ENCODE results near the gene TRDMT1.

TRDMT1 gene

DNA sequence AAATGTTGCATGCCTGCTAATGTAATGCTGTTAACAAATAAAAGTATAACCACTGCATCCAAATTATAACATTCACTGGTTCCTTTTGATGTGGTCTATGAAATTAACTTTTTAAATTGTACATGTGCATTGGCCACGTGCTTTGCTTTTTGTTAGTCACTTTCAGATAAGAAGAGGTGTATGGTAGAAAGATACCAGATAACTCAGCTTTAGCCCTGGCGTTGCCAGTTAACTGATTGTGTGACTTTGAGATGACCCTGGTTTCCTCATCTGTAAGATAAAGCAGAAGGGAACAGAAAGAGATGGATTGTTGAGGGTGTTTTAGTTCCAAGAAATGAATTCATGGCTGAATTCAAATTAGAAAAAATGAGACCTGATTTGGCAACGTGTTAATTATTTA lies 1.9 kb upstream of the TRDMT1 start:
- Histone ChIP-seq H3K4me1 (ENCODE audit: control insufficient read depth, low read depth, low read length) (peaks cover 44% of the 10 kb centered on the region), H3K4me3 (ENCODE audit: low read length) (no peak overlapping the region), H3K27me3 (ENCODE audit: control insufficient read depth, insufficient read depth, low read length) (no peaks in the 10 kb centered on the region), H3K9ac (ENCODE audit: low read length) (no peak overlapping the region), H3K27ac (ENCODE audit: low read length) (no peak overlapping the region), H3K9me3 (ENCODE audit: control insufficient read depth, low read depth, low read length) (no peaks in the 10 kb centered on the region), H3K36me3 (ENCODE audit: control insufficient read depth, low read depth, low read length) (no peaks in the 10 kb centered on the region)

DNA sequence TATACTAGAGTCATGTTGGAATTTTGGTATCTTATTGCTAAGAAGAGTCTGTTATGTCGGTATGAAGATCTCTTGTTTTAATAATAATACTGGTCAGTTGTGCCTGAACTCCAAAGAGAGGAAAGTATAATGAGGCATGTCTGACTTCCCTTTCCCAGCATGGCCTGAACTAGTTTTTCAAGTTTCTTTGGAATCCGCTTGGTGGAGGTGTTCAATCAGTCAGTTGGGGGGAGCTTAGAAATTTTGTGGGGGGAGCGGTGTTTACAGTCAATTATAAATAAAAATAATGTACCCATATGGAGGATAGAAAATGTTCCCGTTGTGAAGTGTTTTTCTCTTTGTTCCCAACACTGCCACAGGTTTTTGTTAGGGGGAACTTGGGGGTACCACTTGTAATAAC lies 1.5 kb upstream of the TRDMT1 start:
- Histone ChIP-seq H3K27me3 (ENCODE audit: control insufficient read depth, insufficient read depth, low read length) (no peaks in the 10 kb centered on the region), H3K4me3 (ENCODE audit: low read length) (no peak overlapping the region), H3K9me3 (ENCODE audit: control insufficient read depth, low read depth, low read length) (no peaks in the 10 kb centered on the region), H3K36me3 (ENCODE audit: control insufficient read depth, low read depth, low read length) (no peaks in the 10 kb centered on the region), H3K27ac (ENCODE audit: low read length) (no peak overlapping the region), H3K4me1 (ENCODE audit: control insufficient read depth, low read depth, low read length) (peaks cover 44% of the 10 kb centered on the region), H3K9ac (ENCODE audit: low read length) (no peak overlapping the region)

DNA sequence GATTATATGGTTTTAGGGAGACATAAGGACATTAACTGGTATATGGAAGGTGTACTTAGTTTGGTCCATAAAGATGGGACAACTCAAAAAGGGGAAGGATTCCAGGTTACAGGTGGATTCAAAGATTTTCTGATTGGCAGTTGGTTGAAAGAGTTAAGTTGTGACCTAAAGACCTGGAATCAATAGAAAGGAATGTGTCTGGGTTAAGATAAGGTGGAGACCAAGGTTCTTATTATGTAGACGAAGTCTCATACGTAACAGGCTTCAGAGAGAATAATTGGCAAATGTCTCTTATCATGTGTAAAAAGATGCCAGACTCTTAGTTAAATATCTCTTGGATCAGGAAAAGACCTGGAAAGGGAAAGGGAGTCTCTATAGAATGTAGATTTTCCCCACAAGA lies 1.0 kb upstream of the TRDMT1 start:
- peaks cover 44% of the 10 kb centered on the region for H3K4me1 ChIP-seq (ENCODE audit: control insufficient read depth, low read depth, low read length)
- no peaks in the 10 kb centered on the region for H3K36me3 ChIP-seq (ENCODE audit: control insufficient read depth, low read depth, low read length)
- no peak overlapping the region for H3K4me3 ChIP-seq (ENCODE audit: low read length)
- H3K9ac ChIP-seq (ENCODE audit: low read length), result peak overlapping the region; percentile 80
- H3K27me3 ChIP-seq (ENCODE audit: control insufficient read depth, insufficient read depth, low read length), result no peaks in the 10 kb centered on the region
- H3K9me3 ChIP-seq (ENCODE audit: control insufficient read depth, low read depth, low read length), result no peaks in the 10 kb centered on the region
- peak overlapping the region; percentile 89 for H3K27ac ChIP-seq (ENCODE audit: low read length)

DNA sequence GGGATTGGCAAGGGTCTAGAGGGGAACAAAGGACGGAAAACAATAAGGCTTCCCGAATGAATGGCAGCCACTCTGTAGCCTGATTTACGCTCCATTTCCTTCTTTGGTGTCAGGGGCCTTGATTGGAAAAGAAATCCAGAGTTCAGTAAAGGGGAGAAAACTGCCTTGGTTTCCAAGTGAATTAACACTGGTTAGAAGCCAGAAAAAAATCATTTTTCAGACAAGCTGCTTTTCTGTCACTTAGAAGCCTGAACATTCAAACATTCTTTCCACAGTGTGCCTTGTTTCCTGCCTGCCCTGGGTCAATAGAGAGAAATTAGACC lies 283 bp upstream of the TRDMT1 start:
- H3K9me3 ChIP-seq (ENCODE audit: control insufficient read depth, low read depth, low read length), result no peaks in the 10 kb centered on the region
- H3K4me1 ChIP-seq (ENCODE audit: control insufficient read depth, low read depth, low read length), result peaks cover 44% of the 10 kb centered on the region
- H3K27ac ChIP-seq (ENCODE audit: low read length), result peak overlapping the region; percentile 89
- peak overlapping the region; percentile 92 for H3K4me3 ChIP-seq (ENCODE audit: low read length)
- peak overlapping the region; percentile 80 for H3K9ac ChIP-seq (ENCODE audit: low read length)
- no peaks in the 10 kb centered on the region for H3K36me3 ChIP-seq (ENCODE audit: control insufficient read depth, low read depth, low read length)
- no peaks in the 10 kb centered on the region for H3K27me3 ChIP-seq (ENCODE audit: control insufficient read depth, insufficient read depth, low read length)

DNA sequence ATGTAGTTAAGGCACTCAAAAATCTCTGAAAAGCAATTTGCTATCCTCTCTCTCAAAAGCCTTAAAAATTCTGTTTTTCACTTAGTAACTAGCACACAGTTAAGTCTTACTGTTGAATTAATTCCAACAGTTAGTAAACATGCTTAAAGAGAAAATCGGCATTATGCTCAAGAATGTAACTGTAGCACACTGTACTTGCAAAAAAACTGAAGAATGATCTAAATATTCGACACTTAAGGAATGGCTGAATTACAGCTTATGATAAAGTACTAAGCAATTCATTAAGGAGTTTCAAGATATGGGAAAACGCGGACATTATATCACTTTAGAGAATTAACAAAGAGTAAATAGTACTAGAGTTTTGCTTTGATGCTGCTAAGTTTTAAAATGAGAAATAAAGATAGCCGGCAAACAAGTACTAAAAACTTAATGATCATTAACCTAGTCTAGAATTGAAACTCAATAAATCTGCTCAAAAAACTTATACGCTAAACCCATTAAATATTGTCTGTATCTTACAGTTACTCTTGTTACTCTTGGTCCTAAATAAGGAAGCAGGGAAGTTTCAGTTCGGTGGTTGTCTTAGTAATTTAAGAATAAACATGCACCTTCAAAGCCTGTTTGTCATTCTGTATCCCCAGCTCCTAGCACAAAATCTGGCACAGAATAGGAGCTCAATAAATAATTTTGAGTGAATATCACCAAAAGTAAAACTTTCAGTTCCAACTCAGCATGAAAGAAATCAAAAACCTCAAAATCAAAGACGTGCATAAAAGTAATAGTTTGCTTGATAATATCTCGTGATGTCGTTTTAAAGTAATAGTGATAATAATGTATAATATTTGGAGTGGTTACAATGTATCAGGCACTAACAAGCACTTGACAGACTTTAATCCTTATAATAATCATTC lies 1.2 kb downstream of the TRDMT1 start:
- peaks cover 44% of the 10 kb centered on the region for H3K4me1 ChIP-seq (ENCODE audit: control insufficient read depth, low read depth, low read length)
- peak overlapping the region; percentile 89 for H3K27ac ChIP-seq (ENCODE audit: low read length)
- H3K36me3 ChIP-seq (ENCODE audit: control insufficient read depth, low read depth, low read length), result no peaks in the 10 kb centered on the region
- no peaks in the 10 kb centered on the region for H3K9me3 ChIP-seq (ENCODE audit: control insufficient read depth, low read depth, low read length)
- no peaks in the 10 kb centered on the region for H3K27me3 ChIP-seq (ENCODE audit: control insufficient read depth, insufficient read depth, low read length)
- peak overlapping the region; percentile 92 for H3K4me3 ChIP-seq (ENCODE audit: low read length)
- H3K9ac ChIP-seq (ENCODE audit: low read length), result peak overlapping the region; percentile 80

DNA sequence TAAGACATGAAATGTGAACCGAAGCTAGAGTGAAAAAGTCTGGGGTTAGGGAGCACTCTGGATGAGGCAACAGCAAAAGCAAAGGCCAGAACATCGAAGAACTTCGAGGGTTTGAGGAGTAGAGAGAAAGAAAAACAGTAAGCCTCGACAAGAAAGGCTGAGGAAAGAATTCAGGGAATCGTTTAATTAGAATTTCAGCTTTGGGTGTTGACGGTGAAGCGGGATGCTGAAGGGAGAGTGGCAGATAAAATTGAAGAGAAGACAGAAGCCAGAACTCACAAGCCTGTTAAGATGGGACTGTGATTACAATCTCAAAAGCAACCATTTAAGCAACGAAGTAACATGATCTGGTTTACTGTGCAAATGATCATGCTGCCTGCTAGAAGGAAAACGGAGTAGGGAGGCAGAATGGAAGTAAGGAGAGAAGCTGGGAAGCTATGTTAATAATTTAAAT lies 2.1 kb downstream of the TRDMT1 start:
- peak overlapping the region; percentile 74 for H3K27ac ChIP-seq (ENCODE audit: low read length)
- H3K9ac ChIP-seq (ENCODE audit: low read length), result peak overlapping the region; percentile 80
- H3K4me1 ChIP-seq (ENCODE audit: control insufficient read depth, low read depth, low read length), result peaks cover 44% of the 10 kb centered on the region
- peak overlapping the region; percentile 92 for H3K4me3 ChIP-seq (ENCODE audit: low read length)
- no peaks in the 10 kb centered on the region for H3K9me3 ChIP-seq (ENCODE audit: control insufficient read depth, low read depth, low read length)
- H3K36me3 ChIP-seq (ENCODE audit: control insufficient read depth, low read depth, low read length), result no peaks in the 10 kb centered on the region
- H3K27me3 ChIP-seq (ENCODE audit: control insufficient read depth, insufficient read depth, low read length), result no peaks in the 10 kb centered on the region

DNA sequence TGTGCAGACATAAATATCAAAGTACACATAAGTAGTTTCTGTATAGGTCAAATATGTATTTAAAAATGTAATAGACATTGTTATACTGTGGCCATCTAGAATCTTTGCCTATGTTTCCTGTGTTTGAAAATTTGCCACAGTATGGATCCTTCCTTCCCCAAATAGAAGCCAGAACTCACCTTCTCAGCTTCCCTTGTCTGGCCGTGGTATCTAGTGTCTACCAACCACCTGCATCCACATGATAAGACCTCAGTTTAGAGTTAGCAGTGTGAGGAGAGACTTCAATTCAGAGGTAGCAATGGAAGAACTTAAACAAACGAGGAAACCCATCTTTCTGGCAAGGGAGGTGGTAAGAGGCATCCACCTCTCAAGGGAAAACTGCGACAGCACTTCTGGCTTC lies 4.9 kb downstream of the TRDMT1 start:
- H3K27me3 ChIP-seq (ENCODE audit: control insufficient read depth, insufficient read depth, low read length), result no peaks in the 10 kb centered on the region
- H3K36me3 ChIP-seq (ENCODE audit: control insufficient read depth, low read depth, low read length), result no peaks in the 10 kb centered on the region
- H3K27ac ChIP-seq (ENCODE audit: low read length), result peak overlapping the region; percentile 21
- peaks cover 26% of the 10 kb centered on the region for H3K4me1 ChIP-seq (ENCODE audit: control insufficient read depth, low read depth, low read length)
- no peaks in the 10 kb centered on the region for H3K9me3 ChIP-seq (ENCODE audit: control insufficient read depth, low read depth, low read length)
- no peak overlapping the region for H3K4me3 ChIP-seq (ENCODE audit: low read length)
- H3K9ac ChIP-seq (ENCODE audit: low read length), result no peak overlapping the region

DNA sequence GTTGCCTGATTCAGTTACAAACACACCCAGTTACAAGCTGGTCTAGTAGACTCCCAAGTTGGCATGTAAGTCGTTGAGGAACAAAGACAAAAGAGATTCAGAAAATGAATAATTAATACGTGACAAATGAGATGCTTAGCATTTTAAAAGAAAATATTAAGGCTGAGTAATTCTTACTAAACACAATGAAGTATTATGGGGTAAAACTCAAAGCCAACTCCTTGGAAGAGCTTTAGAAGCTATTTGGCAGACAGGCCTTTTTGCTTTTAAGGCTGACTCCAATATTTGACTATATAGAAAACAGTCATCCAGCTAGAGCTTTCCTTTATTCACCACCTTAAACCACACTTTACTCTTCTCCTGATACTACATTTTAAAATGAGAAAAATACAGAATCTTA lies 5.4 kb downstream of the TRDMT1 start:
- no peaks in the 10 kb centered on the region for H3K9me3 ChIP-seq (ENCODE audit: control insufficient read depth, low read depth, low read length)
- peaks cover 26% of the 10 kb centered on the region for H3K4me1 ChIP-seq (ENCODE audit: control insufficient read depth, low read depth, low read length)
- H3K27ac ChIP-seq (ENCODE audit: low read length), result no peak overlapping the region
- H3K27me3 ChIP-seq (ENCODE audit: control insufficient read depth, insufficient read depth, low read length), result no peaks in the 10 kb centered on the region
- no peak overlapping the region for H3K4me3 ChIP-seq (ENCODE audit: low read length)
- no peak overlapping the region for H3K9ac ChIP-seq (ENCODE audit: low read length)
- H3K36me3 ChIP-seq (ENCODE audit: control insufficient read depth, low read depth, low read length), result no peaks in the 10 kb centered on the region

DNA sequence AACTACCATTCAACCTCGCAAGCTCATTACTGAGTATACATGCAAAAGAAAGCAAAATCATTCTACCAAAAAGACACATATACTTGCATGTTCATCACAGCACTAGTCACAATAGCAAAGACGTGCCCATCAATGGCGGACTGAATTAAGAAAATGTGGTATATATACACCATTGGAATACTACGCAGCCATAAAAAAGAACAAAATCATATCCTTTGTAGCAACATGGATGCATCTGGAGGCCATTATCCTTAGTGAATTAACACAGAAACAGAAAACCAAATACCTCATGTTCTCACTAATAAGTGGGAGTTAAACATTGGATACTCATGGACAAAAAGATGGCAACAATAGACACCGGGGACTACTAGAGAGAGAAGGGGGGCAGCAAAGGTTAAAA lies 6.4 kb downstream of the TRDMT1 start:
- no peak overlapping the region for H3K9ac ChIP-seq (ENCODE audit: low read length)
- H3K36me3 ChIP-seq (ENCODE audit: control insufficient read depth, low read depth, low read length), result no peaks in the 10 kb centered on the region
- no peak overlapping the region for H3K4me3 ChIP-seq (ENCODE audit: low read length)
- H3K9me3 ChIP-seq (ENCODE audit: control insufficient read depth, low read depth, low read length), result no peaks in the 10 kb centered on the region
- H3K27ac ChIP-seq (ENCODE audit: low read length), result no peak overlapping the region
- no peaks in the 10 kb centered on the region for H3K27me3 ChIP-seq (ENCODE audit: control insufficient read depth, insufficient read depth, low read length)
- peaks cover 16% of the 10 kb centered on the region for H3K4me1 ChIP-seq (ENCODE audit: control insufficient read depth, low read depth, low read length)

DNA sequence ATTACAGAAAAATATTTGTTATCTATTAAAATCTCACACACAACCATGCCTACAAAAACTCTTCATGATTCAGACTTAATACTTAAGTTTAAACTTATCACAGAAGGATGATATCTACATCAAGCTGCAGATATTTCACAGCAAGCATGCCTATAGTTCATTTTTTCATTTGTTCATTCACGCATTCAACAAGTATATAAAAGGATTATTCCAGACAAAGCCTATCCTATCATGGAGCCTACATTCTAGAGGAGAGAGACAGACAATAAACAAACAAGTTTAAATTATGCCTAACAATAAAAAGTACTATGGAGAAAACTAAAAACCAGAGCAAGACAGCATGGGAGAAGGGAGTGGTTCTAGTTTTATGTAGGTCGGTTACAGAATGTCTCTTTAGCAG lies 10.9 kb downstream of the TRDMT1 start:
- Histone ChIP-seq H3K36me3 (ENCODE audit: control insufficient read depth, low read depth, low read length) (no peaks in the 10 kb centered on the region), H3K9me3 (ENCODE audit: control insufficient read depth, low read depth, low read length) (no peaks in the 10 kb centered on the region), H3K4me3 (ENCODE audit: low read length) (no peak overlapping the region), H3K4me1 (ENCODE audit: control insufficient read depth, low read depth, low read length) (no peaks in the 10 kb centered on the region), H3K9ac (ENCODE audit: low read length) (no peak overlapping the region), H3K27ac (ENCODE audit: low read length) (no peak overlapping the region), H3K27me3 (ENCODE audit: control insufficient read depth, insufficient read depth, low read length) (no peaks in the 10 kb centered on the region)

DNA sequence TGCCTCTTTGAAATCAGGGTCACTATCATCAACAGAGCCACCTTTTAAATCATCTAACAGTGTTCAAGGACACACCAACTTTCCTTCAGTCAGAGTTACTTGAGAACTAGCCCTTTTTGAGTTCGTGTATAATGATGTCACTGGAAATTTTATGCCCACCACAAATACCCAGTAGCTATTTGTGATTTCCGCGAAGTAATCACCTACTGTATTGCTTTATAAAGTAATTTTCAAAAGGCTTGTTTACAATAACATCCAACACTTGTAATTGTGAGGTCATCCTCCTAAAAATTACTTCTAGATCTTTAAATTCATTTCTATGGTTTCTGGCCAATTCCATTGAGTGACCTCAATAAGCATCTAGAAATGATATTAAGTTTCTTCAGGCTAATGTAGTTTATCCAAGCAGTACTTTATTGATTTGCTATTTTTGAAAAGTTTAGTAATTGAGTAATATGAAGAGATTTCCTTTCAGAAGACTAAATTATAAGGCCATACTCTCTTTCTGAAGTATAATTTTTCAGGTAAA lies 12.8 kb downstream of the TRDMT1 start:
- H3K9me3 ChIP-seq (ENCODE audit: control insufficient read depth, low read depth, low read length), result no peaks in the 10 kb centered on the region
- H3K36me3 ChIP-seq (ENCODE audit: control insufficient read depth, low read depth, low read length), result no peaks in the 10 kb centered on the region
- no peak overlapping the region for H3K4me3 ChIP-seq (ENCODE audit: low read length)
- no peaks in the 10 kb centered on the region for H3K27me3 ChIP-seq (ENCODE audit: control insufficient read depth, insufficient read depth, low read length)
- no peak overlapping the region for H3K27ac ChIP-seq (ENCODE audit: low read length)
- no peaks in the 10 kb centered on the region for H3K4me1 ChIP-seq (ENCODE audit: control insufficient read depth, low read depth, low read length)
- H3K9ac ChIP-seq (ENCODE audit: low read length), result no peak overlapping the region

DNA sequence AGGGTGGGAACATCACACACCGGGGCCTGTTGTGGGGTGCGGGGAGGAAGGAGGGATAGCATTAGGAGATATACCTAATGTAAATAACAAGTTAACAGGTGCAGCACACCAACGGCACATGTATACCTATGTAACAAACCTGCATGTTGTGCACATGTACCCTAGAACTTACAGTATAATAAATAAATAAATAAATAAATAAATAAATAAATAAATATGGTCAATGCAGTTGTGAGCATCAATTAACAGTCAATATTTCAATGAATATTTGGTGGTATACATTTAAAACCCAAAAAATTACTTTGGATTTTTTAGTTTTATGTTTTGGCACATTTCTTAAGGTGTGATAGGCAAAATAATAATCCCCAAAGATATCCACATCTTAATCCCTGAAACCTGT lies 15.6 kb downstream of the TRDMT1 start:
- H3K4me3 ChIP-seq (ENCODE audit: low read length), result no peak overlapping the region
- H3K4me1 ChIP-seq (ENCODE audit: control insufficient read depth, low read depth, low read length), result peaks cover 8% of the 10 kb centered on the region
- no peaks in the 10 kb centered on the region for H3K36me3 ChIP-seq (ENCODE audit: control insufficient read depth, low read depth, low read length)
- no peaks in the 10 kb centered on the region for H3K9me3 ChIP-seq (ENCODE audit: control insufficient read depth, low read depth, low read length)
- H3K27ac ChIP-seq (ENCODE audit: low read length), result no peak overlapping the region
- H3K9ac ChIP-seq (ENCODE audit: low read length), result no peak overlapping the region
- no peaks in the 10 kb centered on the region for H3K27me3 ChIP-seq (ENCODE audit: control insufficient read depth, insufficient read depth, low read length)
